ENCODE data around the gene HSPA1A.

The HSPA1A gene

DNA sequence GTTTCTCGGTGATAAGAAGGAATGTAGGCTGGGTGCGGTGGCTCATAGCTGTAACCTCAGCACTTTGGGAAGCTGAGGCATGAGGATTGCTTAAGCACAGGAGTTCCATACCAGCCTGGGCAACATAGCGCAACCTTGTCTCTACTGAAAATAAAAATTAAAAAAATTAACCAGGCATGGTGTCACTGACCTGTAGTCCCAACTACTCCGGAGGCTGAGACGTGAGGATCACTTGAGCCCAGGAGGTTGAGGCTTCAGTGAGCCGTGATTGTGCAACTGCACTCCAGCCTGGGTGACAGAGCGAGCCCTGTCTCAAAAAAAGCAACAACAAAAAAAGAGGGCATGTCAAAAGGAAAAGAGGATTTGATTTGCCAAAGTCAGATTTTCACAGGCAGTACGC, 43.4 kb downstream of the HSPA1A start:
- TF ChIP-seq, protein P1, sequence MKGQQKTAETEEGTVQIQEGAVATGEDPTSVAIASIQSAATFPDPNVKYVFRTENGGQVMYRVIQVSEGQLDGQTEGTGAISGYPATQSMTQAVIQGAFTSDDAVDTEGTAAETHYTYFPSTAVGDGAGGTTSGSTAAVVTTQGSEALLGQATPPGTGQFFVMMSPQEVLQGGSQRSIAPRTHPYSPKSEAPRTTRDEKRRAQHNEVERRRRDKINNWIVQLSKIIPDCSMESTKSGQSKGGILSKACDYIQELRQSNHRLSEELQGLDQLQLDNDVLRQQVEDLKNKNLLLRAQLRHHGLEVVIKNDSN (IDR thresholded peaks at IDR 0.05), result no peak

DNA sequence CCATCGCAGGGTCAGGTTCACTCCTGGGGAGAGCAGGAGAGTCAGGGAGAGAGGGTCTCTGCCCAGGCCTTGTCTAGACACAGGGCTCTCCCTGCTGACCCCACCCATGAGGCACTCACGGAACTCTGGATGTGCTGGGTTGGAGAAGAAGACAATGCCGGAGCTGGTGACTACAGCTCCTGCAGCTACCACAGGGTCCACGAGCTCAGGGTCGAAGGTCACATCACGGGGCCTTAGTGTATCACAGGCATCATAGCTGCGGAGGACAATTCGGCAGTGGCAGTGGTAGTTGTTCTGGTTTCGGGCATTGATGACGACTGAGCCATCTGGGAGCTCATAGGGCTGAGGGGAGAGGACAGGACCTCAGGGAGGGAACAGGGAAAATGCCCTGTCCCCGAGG, 44.6 kb downstream of the HSPA1A start:
- TF ChIP-seq TEAD4 (IDR thresholded peaks at IDR 0.05) (no peak), NFIC (IDR thresholded peaks at IDR 0.05) (no peak), TAF1 (IDR thresholded peaks at IDR 0.05; ENCODE audit: low read depth) (no peak), CEBPB (IDR thresholded peaks at IDR 0.05) (no peak)

DNA sequence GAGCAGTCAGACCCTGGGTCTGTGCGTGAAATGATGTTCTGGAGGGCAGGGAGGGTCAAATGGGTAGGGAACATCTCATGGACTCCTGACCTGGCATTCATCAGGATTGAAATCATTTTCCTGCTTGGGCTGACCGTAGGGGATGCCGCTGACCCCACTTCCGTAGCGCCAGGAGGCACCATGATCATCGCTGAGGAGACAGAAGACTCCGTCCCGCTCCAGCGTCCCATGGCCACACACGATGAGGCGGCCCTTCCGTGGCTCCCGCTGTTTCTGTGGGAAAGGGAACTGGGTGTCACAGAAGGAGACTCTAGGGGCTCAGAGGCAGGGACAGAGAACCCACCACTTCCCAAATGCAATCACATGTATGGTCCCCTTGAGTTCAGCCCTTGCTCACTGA, 45.0 kb downstream of the HSPA1A start:
- no peak for TF ChIP-seq TCF12 (IDR thresholded peaks at IDR 0.05; ENCODE audit: low read depth)
- TF ChIP-seq EGR1 (IDR thresholded peaks at IDR 0.05), result no peak
- no peak for TF ChIP-seq CEBPB (IDR thresholded peaks at IDR 0.05)
- no peak for TF ChIP-seq YY1 (IDR thresholded peaks at IDR 0.05; ENCODE audit: low read depth)
- no peak for TF ChIP-seq CREB1 (IDR thresholded peaks at IDR 0.05; ENCODE audit: low read depth)
- TF ChIP-seq, protein P2, sequence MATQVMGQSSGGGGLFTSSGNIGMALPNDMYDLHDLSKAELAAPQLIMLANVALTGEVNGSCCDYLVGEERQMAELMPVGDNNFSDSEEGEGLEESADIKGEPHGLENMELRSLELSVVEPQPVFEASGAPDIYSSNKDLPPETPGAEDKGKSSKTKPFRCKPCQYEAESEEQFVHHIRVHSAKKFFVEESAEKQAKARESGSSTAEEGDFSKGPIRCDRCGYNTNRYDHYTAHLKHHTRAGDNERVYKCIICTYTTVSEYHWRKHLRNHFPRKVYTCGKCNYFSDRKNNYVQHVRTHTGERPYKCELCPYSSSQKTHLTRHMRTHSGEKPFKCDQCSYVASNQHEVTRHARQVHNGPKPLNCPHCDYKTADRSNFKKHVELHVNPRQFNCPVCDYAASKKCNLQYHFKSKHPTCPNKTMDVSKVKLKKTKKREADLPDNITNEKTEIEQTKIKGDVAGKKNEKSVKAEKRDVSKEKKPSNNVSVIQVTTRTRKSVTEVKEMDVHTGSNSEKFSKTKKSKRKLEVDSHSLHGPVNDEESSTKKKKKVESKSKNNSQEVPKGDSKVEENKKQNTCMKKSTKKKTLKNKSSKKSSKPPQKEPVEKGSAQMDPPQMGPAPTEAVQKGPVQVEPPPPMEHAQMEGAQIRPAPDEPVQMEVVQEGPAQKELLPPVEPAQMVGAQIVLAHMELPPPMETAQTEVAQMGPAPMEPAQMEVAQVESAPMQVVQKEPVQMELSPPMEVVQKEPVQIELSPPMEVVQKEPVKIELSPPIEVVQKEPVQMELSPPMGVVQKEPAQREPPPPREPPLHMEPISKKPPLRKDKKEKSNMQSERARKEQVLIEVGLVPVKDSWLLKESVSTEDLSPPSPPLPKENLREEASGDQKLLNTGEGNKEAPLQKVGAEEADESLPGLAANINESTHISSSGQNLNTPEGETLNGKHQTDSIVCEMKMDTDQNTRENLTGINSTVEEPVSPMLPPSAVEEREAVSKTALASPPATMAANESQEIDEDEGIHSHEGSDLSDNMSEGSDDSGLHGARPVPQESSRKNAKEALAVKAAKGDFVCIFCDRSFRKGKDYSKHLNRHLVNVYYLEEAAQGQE (IDR thresholded peaks at IDR 0.05; ENCODE audit: low read depth), result no peak
- TF ChIP-seq, protein P1 (IDR thresholded peaks at IDR 0.05), result no peak

DNA sequence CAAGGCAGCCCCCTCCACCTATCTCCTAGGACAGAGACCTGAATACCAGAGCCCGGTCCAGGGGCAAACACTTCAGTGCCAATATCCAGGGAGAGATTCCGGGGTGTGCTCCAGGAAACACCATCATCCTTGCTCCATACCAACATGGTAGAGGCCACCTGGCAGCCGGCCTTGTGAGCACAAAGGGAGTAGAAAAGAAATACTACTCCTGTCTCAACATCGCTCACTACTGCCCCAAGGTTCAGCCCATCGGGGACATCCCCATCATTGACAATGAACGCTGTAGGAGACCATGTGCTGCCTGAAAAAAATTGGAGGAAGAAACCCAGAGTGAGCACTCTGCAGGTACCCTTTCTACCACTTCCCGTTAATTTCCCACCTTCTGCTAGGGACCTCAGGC, 45.8 kb downstream of the HSPA1A start:
- TF ChIP-seq NFIC (IDR thresholded peaks at IDR 0.05) (no peak), YY1 (IDR thresholded peaks at IDR 0.05; ENCODE audit: low read depth) (no peak)
- TF ChIP-seq, protein P1 (IDR thresholded peaks at IDR 0.05), result no peak

DNA sequence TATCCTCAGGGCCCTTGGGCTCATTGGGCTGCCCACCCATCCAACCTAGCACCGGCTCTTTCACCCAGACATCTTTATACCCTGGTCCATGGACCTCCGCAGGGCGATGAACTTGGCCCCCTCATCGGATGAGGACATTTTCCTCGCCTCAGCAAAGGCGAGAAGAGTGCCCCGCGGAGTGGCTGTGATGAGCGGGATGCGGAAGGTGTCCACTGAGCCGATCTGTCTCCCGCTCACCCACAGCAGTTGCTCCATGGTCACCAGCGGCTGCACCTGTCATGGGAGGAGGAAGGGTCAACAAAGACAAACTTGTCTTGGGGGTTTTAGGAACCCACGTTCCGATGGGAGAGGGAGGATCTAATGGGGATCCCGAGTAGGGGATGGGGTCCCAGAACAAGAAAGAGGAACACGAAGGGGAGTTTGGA, 46.6 kb downstream of the HSPA1A start:
- TF ChIP-seq FOXM1 (IDR thresholded peaks at IDR 0.05; ENCODE audit: borderline replicate concordance, low read depth) (no peak), CREB1 (IDR thresholded peaks at IDR 0.05; ENCODE audit: low read depth) (no peak), EP300 (IDR thresholded peaks at IDR 0.05; ENCODE audit: borderline replicate concordance) (no peak), RAD21 (IDR thresholded peaks at IDR 0.05; ENCODE audit: low read depth) (no peak), YY1 (IDR thresholded peaks at IDR 0.05; ENCODE audit: low read depth) (no peak), TCF12 (IDR thresholded peaks at IDR 0.05; ENCODE audit: low read depth) (no peak), TAF1 (IDR thresholded peaks at IDR 0.05; ENCODE audit: low read depth) (no peak), CEBPB (IDR thresholded peaks at IDR 0.05) (no peak), ZBTB7A (IDR thresholded peaks at IDR 0.05; ENCODE audit: low read depth) (no peak)
- TF ChIP-seq, protein P3, sequence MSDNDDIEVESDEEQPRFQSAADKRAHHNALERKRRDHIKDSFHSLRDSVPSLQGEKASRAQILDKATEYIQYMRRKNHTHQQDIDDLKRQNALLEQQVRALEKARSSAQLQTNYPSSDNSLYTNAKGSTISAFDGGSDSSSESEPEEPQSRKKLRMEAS (IDR thresholded peaks at IDR 0.05), result no peak
- TF ChIP-seq, protein P1 (IDR thresholded peaks at IDR 0.05), result no peak

DNA sequence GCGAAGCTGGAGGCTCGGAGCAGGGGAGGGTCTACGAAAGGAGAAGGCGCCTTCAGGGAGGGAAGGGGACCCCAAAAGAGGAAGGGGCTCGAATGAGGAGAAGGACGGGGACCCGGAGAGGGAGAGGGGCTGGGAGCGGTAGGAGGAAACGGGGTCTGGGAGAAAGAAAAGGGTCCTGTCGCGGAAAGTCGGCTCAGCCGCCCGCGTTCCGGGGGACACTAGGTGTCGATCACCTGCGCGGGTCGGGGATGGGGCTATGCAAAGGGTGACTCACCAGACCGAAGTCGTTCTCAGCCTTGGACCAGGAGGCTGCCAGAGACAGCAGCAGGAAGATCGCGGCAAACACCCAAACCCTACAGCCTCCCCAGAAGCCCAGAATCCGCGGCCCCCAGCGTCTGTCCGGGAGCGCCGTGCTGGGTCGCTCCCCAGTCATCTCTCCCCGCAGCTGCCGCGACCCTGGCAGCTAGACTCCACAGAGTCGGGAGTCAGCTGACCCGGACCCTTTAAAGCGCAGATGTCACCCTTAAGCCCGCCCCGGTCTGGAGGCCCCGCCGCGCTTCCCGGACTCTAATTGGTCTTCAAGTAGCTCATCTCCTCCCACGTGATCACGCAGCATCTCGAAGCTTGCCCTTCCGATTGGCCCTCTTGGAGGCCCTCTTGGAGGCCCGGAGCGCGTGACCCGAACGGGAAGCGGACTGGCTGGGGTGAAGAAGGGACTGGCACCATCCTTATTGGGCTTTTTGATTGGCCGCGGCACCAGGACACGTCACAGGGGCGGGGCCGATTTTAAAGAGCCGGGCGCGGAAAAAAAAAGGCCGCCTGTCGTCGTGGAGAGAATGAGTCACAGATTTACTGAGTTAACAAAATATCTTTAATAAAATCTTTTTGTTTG, 47.2 kb downstream of the HSPA1A start, which contains the start of gene NEU1:
Gene NEU1 (minus strand): TSS at position 478 of the 892 bp plus-strand sequence. CDS start 45 bp downstream, at position 433.
- peak; percentile 71 for TF ChIP-seq CREB1 (IDR thresholded peaks at IDR 0.05; ENCODE audit: low read depth)
- TF ChIP-seq, protein P3 (IDR thresholded peaks at IDR 0.05), result peak; percentile 58
- TF ChIP-seq, protein P1 (IDR thresholded peaks at IDR 0.05), result peak; percentile 98
- TF ChIP-seq TAF1 (IDR thresholded peaks at IDR 0.05; ENCODE audit: low read depth), result peak; percentile 67
- TF ChIP-seq TCF12 (IDR thresholded peaks at IDR 0.05; ENCODE audit: low read depth), result peak; percentile 60; the same call in 1 of the 2 replicates
- TF ChIP-seq YY1 (IDR thresholded peaks at IDR 0.05; ENCODE audit: low read depth), result no peak

DNA sequence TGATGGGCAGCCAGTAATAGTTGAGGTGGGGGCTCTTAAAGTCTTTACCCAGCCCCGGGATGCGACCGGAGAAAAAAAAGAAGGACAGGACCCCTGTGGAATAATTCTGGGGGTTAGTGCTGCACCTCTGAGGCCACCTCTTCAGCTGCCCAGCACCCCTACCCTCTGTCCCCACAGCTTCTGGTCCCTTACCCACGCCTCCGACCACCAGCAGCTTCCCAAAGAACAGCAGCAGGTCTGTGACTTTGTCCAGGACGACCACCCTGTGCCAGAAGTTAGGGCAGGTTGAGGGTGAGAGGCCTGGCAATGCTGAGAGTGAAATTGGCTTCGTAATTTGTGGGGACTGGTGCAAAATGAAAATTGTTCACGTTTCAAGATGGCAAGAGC, 49.5 kb downstream of the HSPA1A start:
- TF ChIP-seq TAF1 (IDR thresholded peaks at IDR 0.05; ENCODE audit: low read depth) (no peak), CEBPB (IDR thresholded peaks at IDR 0.05) (no peak), EGR1 (IDR thresholded peaks at IDR 0.05) (no peak), CREB1 (IDR thresholded peaks at IDR 0.05; ENCODE audit: low read depth) (no peak), ZBTB7A (IDR thresholded peaks at IDR 0.05; ENCODE audit: low read depth) (no peak), EP300 (IDR thresholded peaks at IDR 0.05; ENCODE audit: borderline replicate concordance) (no peak), TEAD4 (IDR thresholded peaks at IDR 0.05) (no peak), RAD21 (IDR thresholded peaks at IDR 0.05; ENCODE audit: low read depth) (no peak), YY1 (IDR thresholded peaks at IDR 0.05; ENCODE audit: low read depth) (no peak), FOXM1 (IDR thresholded peaks at IDR 0.05; ENCODE audit: borderline replicate concordance, low read depth) (no peak), NFIC (IDR thresholded peaks at IDR 0.05) (no peak), TCF12 (IDR thresholded peaks at IDR 0.05; ENCODE audit: low read depth) (no peak)
- TF ChIP-seq, protein P2 (IDR thresholded peaks at IDR 0.05; ENCODE audit: low read depth), result no peak
- TF ChIP-seq, protein P1 (IDR thresholded peaks at IDR 0.05), result no peak
- TF ChIP-seq, protein P3 (IDR thresholded peaks at IDR 0.05), result no peak
